GM12874 (cell line): ENCODE measurements around the gene PEX5L.

Experiments
- TF ChIP-seq, protein P1 (sequence below): IDR thresholded peaks from 2 replicates; pipeline ENCODE4 v1.5.1; 2011; ENCODE audit warnings: low read depth, mild to moderate bottlenecking, control low read depth, low read length, moderate library complexity; ENCODE audit not compliant: insufficient read depth

Gene PEX5L

DNA sequence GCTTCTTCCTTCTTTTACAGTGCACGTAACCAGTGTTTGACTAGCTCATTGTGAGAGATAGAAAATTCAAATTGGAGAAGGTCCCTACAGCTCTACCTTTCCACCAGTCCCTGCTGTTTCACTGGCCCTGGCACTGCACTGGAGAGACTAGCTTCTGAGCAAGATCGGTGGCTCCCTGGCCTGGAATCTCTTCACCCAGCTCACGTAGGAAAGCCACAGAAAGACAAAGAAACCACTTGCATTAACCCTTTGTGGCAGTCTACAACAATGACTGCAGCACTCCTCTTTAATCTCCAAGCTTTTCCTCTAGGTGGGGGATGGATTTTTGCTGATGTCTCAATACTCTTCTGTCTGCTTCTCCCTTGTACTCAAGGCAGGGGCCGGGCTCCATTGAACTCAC is 155.9 kb downstream of the PEX5L start:
- TF ChIP-seq, protein P1, sequence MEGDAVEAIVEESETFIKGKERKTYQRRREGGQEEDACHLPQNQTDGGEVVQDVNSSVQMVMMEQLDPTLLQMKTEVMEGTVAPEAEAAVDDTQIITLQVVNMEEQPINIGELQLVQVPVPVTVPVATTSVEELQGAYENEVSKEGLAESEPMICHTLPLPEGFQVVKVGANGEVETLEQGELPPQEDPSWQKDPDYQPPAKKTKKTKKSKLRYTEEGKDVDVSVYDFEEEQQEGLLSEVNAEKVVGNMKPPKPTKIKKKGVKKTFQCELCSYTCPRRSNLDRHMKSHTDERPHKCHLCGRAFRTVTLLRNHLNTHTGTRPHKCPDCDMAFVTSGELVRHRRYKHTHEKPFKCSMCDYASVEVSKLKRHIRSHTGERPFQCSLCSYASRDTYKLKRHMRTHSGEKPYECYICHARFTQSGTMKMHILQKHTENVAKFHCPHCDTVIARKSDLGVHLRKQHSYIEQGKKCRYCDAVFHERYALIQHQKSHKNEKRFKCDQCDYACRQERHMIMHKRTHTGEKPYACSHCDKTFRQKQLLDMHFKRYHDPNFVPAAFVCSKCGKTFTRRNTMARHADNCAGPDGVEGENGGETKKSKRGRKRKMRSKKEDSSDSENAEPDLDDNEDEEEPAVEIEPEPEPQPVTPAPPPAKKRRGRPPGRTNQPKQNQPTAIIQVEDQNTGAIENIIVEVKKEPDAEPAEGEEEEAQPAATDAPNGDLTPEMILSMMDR: no peak

DNA sequence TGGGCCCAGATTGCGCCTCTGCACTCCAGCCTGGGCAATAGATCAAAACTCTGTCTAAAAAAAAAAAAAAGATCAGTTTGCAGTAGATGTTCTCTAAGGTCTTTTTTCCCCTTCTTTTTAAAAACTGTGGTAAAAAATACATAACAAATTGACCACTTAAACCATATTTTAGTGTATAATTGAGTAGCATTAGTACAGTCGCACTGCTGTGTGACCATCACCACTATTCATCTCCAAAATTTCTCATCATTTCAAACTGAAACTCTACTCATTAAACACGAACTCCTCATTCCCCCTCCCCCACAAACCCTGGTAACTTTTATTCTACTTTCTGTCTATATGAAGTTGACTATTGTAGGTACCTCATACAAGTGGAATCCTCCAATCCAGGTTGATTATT is 160.3 kb downstream of the PEX5L start:
- TF ChIP-seq, protein P1: no peak

DNA sequence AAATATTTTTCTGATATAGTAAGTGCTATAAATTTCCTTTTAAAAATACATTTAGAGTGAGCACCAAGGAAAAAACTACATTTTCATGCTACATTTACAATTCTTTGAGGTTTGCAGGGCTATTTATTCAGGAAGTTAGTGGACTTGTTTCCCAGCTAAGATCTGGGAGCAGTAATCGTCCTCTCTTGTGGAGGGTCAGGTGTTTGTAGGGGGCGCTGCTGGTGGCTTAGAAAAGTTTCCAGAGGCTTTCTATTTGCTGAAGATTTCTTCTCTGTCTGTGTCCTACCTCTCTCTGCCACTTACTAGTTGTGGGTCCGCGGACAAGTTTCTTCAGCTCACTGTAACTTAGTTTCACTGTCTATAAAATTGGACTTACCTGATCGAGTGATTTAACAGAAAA is 163.9 kb downstream of the PEX5L start:
- TF ChIP-seq, protein P1: 0 out of 2 replicates have a peak, but pooled peaks have one; percentile 12

DNA sequence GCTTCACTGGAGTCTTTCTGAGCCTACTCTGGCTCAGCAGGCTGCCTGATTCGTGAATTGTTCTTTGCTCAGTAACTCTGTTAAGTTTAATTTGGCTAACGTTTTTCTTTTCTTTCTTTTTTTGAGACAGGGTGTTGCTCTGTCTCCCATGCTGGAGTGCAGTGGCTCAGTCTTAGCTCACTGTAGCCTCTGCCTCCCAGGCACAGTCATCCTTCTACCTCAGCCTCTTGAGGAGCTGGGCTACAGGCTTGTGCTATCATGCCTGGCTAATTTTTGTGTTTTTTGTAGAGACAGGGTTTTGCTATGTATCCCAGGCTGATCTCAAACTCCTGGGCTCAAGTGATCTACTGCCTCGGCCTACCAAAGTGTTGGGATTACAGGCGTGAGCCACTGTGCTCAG is 165.0 kb downstream of the PEX5L start:
- TF ChIP-seq, protein P1: no peak

DNA sequence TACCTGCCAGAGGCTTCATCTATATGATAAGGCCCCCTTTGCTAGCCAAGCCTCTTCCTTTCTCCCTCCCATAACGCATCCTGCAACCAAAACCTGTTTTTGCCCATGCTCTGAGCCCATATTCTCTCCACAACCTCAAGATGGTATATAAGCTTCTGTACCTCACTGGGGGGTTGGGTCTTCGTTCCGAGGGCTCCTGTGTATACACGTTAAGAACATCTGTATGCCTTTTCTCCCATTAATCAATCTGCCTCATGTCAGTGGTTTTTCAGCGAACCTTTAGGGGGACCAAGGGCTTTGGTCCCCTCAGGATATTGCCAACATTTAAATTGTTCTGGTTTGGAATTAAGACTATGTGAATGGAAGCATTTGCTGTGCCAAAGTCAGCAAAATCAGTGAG is 168.0 kb downstream of the PEX5L start:
- TF ChIP-seq, protein P1: no peak

DNA sequence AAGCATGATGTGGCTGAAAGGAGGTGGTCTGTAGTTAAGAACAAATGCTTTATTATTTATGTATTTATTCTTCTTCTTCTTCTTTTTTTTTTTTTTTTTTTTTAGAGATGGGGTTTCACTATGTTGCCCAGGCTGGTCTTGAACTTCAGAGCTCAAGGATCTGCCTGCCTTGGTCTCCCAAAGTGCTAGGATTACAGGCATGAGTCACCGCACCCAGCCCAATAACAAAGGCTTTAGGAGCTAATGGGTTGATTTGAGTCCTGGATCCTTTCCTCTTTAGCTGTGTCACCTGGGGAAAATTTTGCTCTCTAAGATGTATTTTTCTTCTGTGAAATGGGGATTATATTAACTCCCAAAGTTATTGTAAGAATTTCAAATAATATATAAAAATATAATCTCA is 168.8 kb downstream of the PEX5L start:
- TF ChIP-seq, protein P1: no peak

DNA sequence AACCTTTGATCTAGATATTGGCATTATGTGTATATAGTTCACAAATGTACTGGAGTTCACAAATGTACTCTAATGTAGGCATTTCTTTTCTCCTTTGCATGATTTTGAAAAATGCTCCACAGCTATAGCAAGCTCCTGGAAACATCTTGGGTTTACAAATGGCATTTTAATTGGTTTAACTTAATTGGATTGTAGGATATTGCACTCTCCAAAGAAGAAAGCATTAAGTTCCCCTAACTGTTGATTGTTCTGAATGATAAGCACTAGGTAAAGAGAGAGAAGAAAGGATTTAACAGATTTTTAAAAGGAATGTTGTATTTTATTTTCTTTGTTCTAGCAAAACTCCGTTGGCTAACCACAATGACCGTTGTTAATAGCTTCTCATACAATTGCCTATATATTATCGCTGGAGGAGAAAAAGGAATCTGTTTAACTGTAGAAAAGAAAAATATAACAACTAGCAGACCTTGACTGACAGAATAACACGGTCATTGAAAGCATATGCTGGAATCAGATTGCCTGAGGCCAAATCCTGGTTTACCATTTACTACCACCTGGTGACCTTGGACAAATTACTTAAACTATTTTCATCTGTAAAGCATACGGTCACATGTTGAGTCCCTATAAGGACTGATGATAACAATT is 170.8 kb downstream of the PEX5L start:
- TF ChIP-seq, protein P1: no peak
